ENCODE data around the gene CRHBP. TPM values are rescaled to one million over a fixed set of nuclear protein-coding genes. Genes with fewer than 3 reads are reported as not detected.

The CRHBP gene
- total and polyA plus RNA-seq, 9 of the 15 experiments (the other 6 are each of a cell fraction or from before 2014, with no cell fraction given): not detected

- ATAC-seq (no peak), DNase-seq (ENCODE audit: extremely low read depth in 1 of 4, low spot score in 3 of 4) (no peak), FAIRE-seq (no peak)
- Histone ChIP-seq H3K79me2 (ENCODE audit: control insufficient read depth, insufficient read depth, low read length) (no peaks in the 10 kb centered on the region), H3K9me3 (replicated peaks; ENCODE audit: control insufficient read depth, insufficient read depth, low read depth, low read length) (no peaks in the 10 kb centered on the region; the same call in 1 of the 2 replicates), H3K4me1 (replicated peaks in 1 of 2; ENCODE audit: control insufficient read depth in 2 of 2, insufficient read depth in 2 of 2, low read length in 2 of 2) (no peaks in the 10 kb centered on the region), H3K4me2 (ENCODE audit: insufficient read depth, low read length) (no peak overlapping the region), H3K36me3 (ENCODE audit: control insufficient read depth, insufficient read depth, low read length) (no peaks in the 10 kb centered on the region), H3K4me3 (no peak overlapping the region), H3K27ac (ENCODE audit: extremely low read depth, low read depth, low read length) (no peak overlapping the region), H4K20me1 (replicated peaks; ENCODE audit: control insufficient read depth, insufficient read depth, low read length) (no peaks in the 10 kb centered on the region), H3K9me1 (ENCODE audit: control insufficient read depth, insufficient read depth, low read length) (no peaks in the 10 kb centered on the region), H3K27me3 (ENCODE audit: control insufficient read depth in 2 of 2, insufficient read depth in 2 of 2, low read length in 2 of 2) (peaks cover 0 to 4% of the 10 kb centered on the region in 2 experiments; a peak in 1 of 5 replicates), H2AFZ (ENCODE audit: low read depth, low read length) (no peak overlapping the region), H3K9ac (ENCODE audit: insufficient read depth in 1 of 2, low read depth in 2 of 2, low read length in 2 of 2) (no peak overlapping the region)
- BruUV-seq (replicated peaks): no TSS peak
- intact Hi-C loops (cut with micrococcal nuclease) (no loop called here), in situ Hi-C loops (cut with MboI) (loop anchor here (10.0 kb wide), 1 partner anchor 407 kb away; no protein-coding TSS in a partner anchor)
- TF ChIP-seq XRCC4 (IDR thresholded peaks at IDR 0.05; ENCODE audit: extremely low read depth, insufficient read depth, insufficient read length) (no peak), KDM5B (IDR thresholded peaks at IDR 0.05; ENCODE audit: insufficient replicate concordance, low read depth, low read length) (no peak), ZFP1 (CRISPR knock-in tag; IDR thresholded peaks at IDR 0.05) (no peak), ETS2 (tag; IDR thresholded peaks at IDR 0.05; ENCODE audit: borderline replicate concordance, poor library complexity, severe bottlenecking) (no peak), STAG1 (CRISPR knock-in tag; IDR thresholded peaks at IDR 0.05; ENCODE audit: borderline replicate concordance) (no peak), CREBBP (IDR thresholded peaks at IDR 0.05; ENCODE audit: low read depth, low read length) (no peak), BCLAF1 (IDR thresholded peaks at IDR 0.05; ENCODE audit: borderline replicate concordance in 1 of 2, control insufficient read depth in 1 of 2, low read depth in 2 of 2, low read length in 1 of 2) (no peak), HDAC2 (IDR thresholded peaks at IDR 0.05) (no peak), NCOA2 (IDR thresholded peaks at IDR 0.05; ENCODE audit: partially characterized antibody in 2 of 2) (no peak), ZNF277 (CRISPR knock-in tag; IDR thresholded peaks at IDR 0.05; ENCODE audit: borderline replicate concordance) (no peak), ZNF511 (CRISPR knock-in tag; IDR thresholded peaks at IDR 0.05) (no peak)
- ChIA-PET POLR2A (interaction anchor here (0.7 kb wide), 1 partner anchor 133 kb away, joined by 3 read pairs; no protein-coding TSS in a partner anchor), CTCF (ENCODE audit: low intra/inter-chr PET ratio) (no interaction called here)
- 0% methylated on average over 5 of the region's 5 CpGs for WGBS (ENCODE audit: insufficient coverage, low coverage, missing lambda C conversion rate)
These were observed 58.7 kb downstream of the CRHBP start for GRCh38 chr5:77011498-77011897.

All from K562 (cell line).